ENCODE data around the gene CASP2.
A peak's percentile ranks its signal among the peaks of the same experiment; 100 is the strongest.

CASP2 gene

GRCh38 chr7:143287935-143288826 is at the start of gene CASP2:
TSS of gene CASP2 (plus strand) at chr7:143288351. CDS start at chr7:143288456, 105 bp downstream.
- TF ChIP-seq MAX (IDR thresholded peaks at IDR 0.05; ENCODE audit: low read depth, low read length) (peak; percentile 84), CTCF (IDR thresholded peaks at IDR 0.05; ENCODE audit: low read depth, low read length) (no peak), MYC (IDR thresholded peaks at IDR 0.05; ENCODE audit: low read depth, low read length) (peak; percentile 81), POLR2A (IDR thresholded peaks at IDR 0.05; ENCODE audit: extremely low read depth, insufficient read length) (peak; percentile 92)
- H3K4me3 ChIP-seq (ENCODE audit: low read depth, low read length) = peak within 1 kb of the TSS; percentile 100
- DNase-seq (ENCODE audit: low read depth) = peak; percentile 99

DNA sequence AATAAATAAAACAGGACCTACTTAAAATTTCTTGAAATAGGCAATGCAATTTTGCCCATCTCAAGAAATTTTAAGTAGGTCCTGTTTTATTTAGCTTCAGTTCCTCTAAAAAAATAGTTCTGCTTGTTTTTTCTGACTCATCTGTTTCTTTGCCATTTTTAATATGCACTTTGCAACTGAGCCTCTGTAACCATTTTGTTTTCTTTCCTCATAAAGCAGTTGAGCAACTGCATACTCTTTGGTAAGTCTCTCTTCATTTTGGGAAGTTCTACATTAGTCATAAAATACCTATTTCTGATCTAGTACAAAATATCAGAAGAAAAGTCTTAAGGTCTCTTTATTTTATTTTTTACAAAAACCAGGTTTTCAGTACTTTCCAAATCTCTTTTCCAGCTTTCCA is 48.3 kb upstream of the CASP2 start:
- peak; percentile 92 for DNase-seq (ENCODE audit: low read depth)

GRCh38 chr7:143240291-143241168 is 47.6 kb upstream of the CASP2 start:
- H3K4me3 ChIP-seq (ENCODE audit: low read depth, low read length) = peak overlapping the region; percentile 29
- DNase-seq (ENCODE audit: low read depth) = peak; percentile 94
- TF ChIP-seq CTCF (IDR thresholded peaks at IDR 0.05; ENCODE audit: low read depth, low read length) (peak; percentile 98), MAX (IDR thresholded peaks at IDR 0.05; ENCODE audit: low read depth, low read length) (peak; percentile 40; the same call in 1 of the 2 replicates), POLR2A (IDR thresholded peaks at IDR 0.05; ENCODE audit: extremely low read depth, insufficient read length) (no peak), MYC (IDR thresholded peaks at IDR 0.05; ENCODE audit: low read depth, low read length) (peak; percentile 4; the same call in 1 of the 2 replicates)

More for the DNA sequence above, 48.3 kb upstream of the CASP2 start:
- TF ChIP-seq POLR2A (IDR thresholded peaks at IDR 0.05; ENCODE audit: extremely low read depth, insufficient read length) = no peak
- TF ChIP-seq CTCF (IDR thresholded peaks at IDR 0.05; ENCODE audit: low read depth, low read length) = no peak
- TF ChIP-seq MAX (IDR thresholded peaks at IDR 0.05; ENCODE audit: low read depth, low read length) = no peak
- TF ChIP-seq MYC (IDR thresholded peaks at IDR 0.05; ENCODE audit: low read depth, low read length) = peak; percentile 14; the same call in 1 of the 2 replicates
- peak overlapping the region; percentile 29 for H3K4me3 ChIP-seq (ENCODE audit: low read depth, low read length)

DNA sequence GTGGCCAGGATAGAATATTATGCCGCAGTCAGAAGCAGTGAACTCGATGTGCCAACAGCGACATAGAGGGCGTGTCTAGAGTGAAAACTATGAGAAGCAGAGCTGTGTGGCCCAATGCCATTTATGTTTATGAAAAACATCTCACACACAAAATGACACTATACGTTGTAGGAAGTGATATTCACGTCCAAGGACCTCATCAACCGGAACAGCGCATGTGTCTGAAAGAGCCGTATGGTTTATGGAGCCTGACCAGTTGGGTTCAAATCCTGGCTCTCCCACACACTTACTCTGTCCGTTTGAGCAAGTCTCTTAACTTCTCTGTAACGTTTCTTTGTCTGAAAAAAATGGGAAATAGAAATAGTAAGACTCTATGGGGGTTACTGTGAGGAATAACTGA is 45.8 kb upstream of the CASP2 start:
- TF ChIP-seq CTCF (IDR thresholded peaks at IDR 0.05; ENCODE audit: low read depth, low read length) = no peak
- no peak for TF ChIP-seq POLR2A (IDR thresholded peaks at IDR 0.05; ENCODE audit: extremely low read depth, insufficient read length)
- no peak for TF ChIP-seq MAX (IDR thresholded peaks at IDR 0.05; ENCODE audit: low read depth, low read length)
- TF ChIP-seq MYC (IDR thresholded peaks at IDR 0.05; ENCODE audit: low read depth, low read length) = no peak
- H3K4me3 ChIP-seq (ENCODE audit: low read depth, low read length) = no peak overlapping the region
- DNase-seq (ENCODE audit: low read depth) = no peak

GRCh38 chr7:143243111-143243510 is 45.0 kb upstream of the CASP2 start:
- no peak overlapping the region for H3K4me3 ChIP-seq (ENCODE audit: low read depth, low read length)
- no peak for DNase-seq (ENCODE audit: low read depth)
- TF ChIP-seq CTCF (IDR thresholded peaks at IDR 0.05; ENCODE audit: low read depth, low read length) = no peak
- TF ChIP-seq MYC (IDR thresholded peaks at IDR 0.05; ENCODE audit: low read depth, low read length) = no peak
- TF ChIP-seq POLR2A (IDR thresholded peaks at IDR 0.05; ENCODE audit: extremely low read depth, insufficient read length) = no peak
- TF ChIP-seq MAX (IDR thresholded peaks at IDR 0.05; ENCODE audit: low read depth, low read length) = no peak
